HEK293 (cell line): Measurements from ENCODE around the gene RIPOR3.
A peak's percentile ranks its signal among the peaks of the same experiment; 100 is the strongest.

ENCODE experiments used
- CTCF ChIA-PET: fragments of 350-600 bp; formaldehyde crosslinking; extraction: SDS; loops from one replicate; lab custom pipeline; 2021; ENCODE audit warnings: antibody characterized with exemption; lab: Yijun Ruan, JAX
- POLR2A ChIA-PET: fragments of 300-600 bp; formaldehyde crosslinking; extraction: SDS; loops from one replicate; lab custom pipeline; 2020; ENCODE audit warnings: antibody characterized with exemption, inconsistent platforms; lab: Yijun Ruan, JAX
- H3K27ac ChIP-seq: fragments of 200-500 bp; sonication (Bioruptor generic); 2 replicates; pipeline ENCODE4 v1.5.1; 2014; ENCODE audit warnings: low read depth, low read length, control low read depth, inconsistent platforms; ENCODE audit errors: extremely low read depth
- H3K36me3 ChIP-seq, 2 experiments: fragments of 200-500 bp in 1 of 2; sonication (Bioruptor generic) in 1 of 2; 1 replicate in 1 of 2; 2 replicates in 1 of 2; pipeline ENCODE4 v1.5.1; 2014 to 2017; ENCODE audit warnings: inconsistent platforms in 2 of 2, low read length in 2 of 2; ENCODE audit not compliant: control insufficient read depth in 2 of 2, insufficient read depth in 1 of 2
- H3K4me1 ChIP-seq: fragments of 200-500 bp; sonication (Bioruptor generic); 2 replicates; pipeline ENCODE4 v1.5.1; 2014; ENCODE audit warnings: mild to moderate bottlenecking, low read length, inconsistent platforms; ENCODE audit not compliant: control insufficient read depth, insufficient read depth
- H3K4me3 ChIP-seq: 2 replicates; pipeline ENCODE4 v1.5.1; 2011; ENCODE audit warnings: low read depth, mild to moderate bottlenecking, control low read depth, low read length, moderate library complexity
- H3K9me3 ChIP-seq: fragments of 200-500 bp; sonication (Bioruptor generic); 2 replicates; pipeline ENCODE4 v1.5.1; 2014; ENCODE audit warnings: low read depth, low read length, inconsistent platforms; ENCODE audit not compliant: control insufficient read depth, insufficient read depth
- MZF1 ChIP-seq: fragments of 450-650 bp; formaldehyde crosslinking; IDR thresholded peaks from 2 replicates; pipeline ENCODE4 v1.5.1; 2017; ENCODE audit warnings: missing biosample characterization, missing genetic modification characterization, borderline replicate concordance
- SP3 ChIP-seq: fragments of 450-650 bp; formaldehyde crosslinking; IDR thresholded peaks from 2 replicates; pipeline ENCODE4 v1.5.1; 2016; ENCODE audit warnings: missing biosample characterization, missing genetic modification characterization
- ZNF19 ChIP-seq: fragments of 450-650 bp; formaldehyde crosslinking; IDR thresholded peaks from 2 replicates; pipeline ENCODE4; 2016; ENCODE audit warnings: missing biosample characterization, missing genetic modification characterization, low read depth
- ZNF23 ChIP-seq: fragments of 450-650 bp; formaldehyde crosslinking; IDR thresholded peaks from 2 replicates; pipeline ENCODE4 v1.5.1; 2016; ENCODE audit warnings: missing biosample characterization, missing genetic modification characterization, borderline replicate concordance
- ZNF239 ChIP-seq: fragments of 450-650 bp; formaldehyde crosslinking; IDR thresholded peaks from 2 replicates; pipeline ENCODE4 v1.5.1; 2016; ENCODE audit warnings: missing biosample characterization, missing genetic modification characterization
- ZNF302 ChIP-seq: fragments of 450-650 bp; formaldehyde crosslinking; IDR thresholded peaks from 2 replicates; pipeline ENCODE4 v1.5.1; 2016; ENCODE audit warnings: missing biosample characterization, missing genetic modification characterization, low read depth
- ZNF341 ChIP-seq: fragments of 450-650 bp; formaldehyde crosslinking; IDR thresholded peaks from 2 replicates; pipeline ENCODE4; 2016; ENCODE audit warnings: low read depth, missing biosample characterization, missing genetic modification characterization
- ZNF394 ChIP-seq: fragments of 450-650 bp; formaldehyde crosslinking; IDR thresholded peaks from 2 replicates; pipeline ENCODE4 v1.5.1; 2016; ENCODE audit warnings: missing biosample characterization, missing genetic modification characterization, mild to moderate bottlenecking, moderate library complexity, borderline replicate concordance
- ZNF404 ChIP-seq: fragments of 450-650 bp; formaldehyde crosslinking; IDR thresholded peaks from 2 replicates; pipeline ENCODE4 v1.5.1; 2017; ENCODE audit warnings: missing biosample characterization, missing genetic modification characterization
- ZNF416 ChIP-seq: fragments of 450-650 bp; formaldehyde crosslinking; IDR thresholded peaks from 2 replicates; pipeline ENCODE4 v1.5.1; 2016; ENCODE audit warnings: missing biosample characterization, missing genetic modification characterization
- ZNF514 ChIP-seq: fragments of 450-650 bp; formaldehyde crosslinking; IDR thresholded peaks from 2 replicates; pipeline ENCODE4 v1.5.1; 2016; ENCODE audit warnings: missing biosample characterization, missing genetic modification characterization
- ZNF555 ChIP-seq: fragments of 450-650 bp; formaldehyde crosslinking; conservative IDR thresholded peaks from 2 replicates; pipeline ENCODE4 v1.5.1; 2017; ENCODE audit warnings: missing biosample characterization, mild to moderate bottlenecking, missing genetic modification characterization, inconsistent platforms
- ZNF600 ChIP-seq: fragments of 450-650 bp; formaldehyde crosslinking; IDR thresholded peaks from 2 replicates; pipeline ENCODE4 v1.5.1; 2016; ENCODE audit warnings: missing biosample characterization, missing genetic modification characterization
- ZNF624 ChIP-seq: fragments of 450-650 bp; formaldehyde crosslinking; IDR thresholded peaks from 2 replicates; pipeline ENCODE4 v1.5.1; 2017; ENCODE audit warnings: missing biosample characterization, missing genetic modification characterization
- ZNF626 ChIP-seq: fragments of 450-650 bp; sonication (Bioruptor Pico); formaldehyde crosslinking; IDR thresholded peaks from 2 replicates; pipeline ENCODE4 v1.5.1; 2018; ENCODE audit warnings: missing biosample characterization, missing genetic modification characterization, inconsistent platforms
- ZNF747 ChIP-seq: fragments of 450-650 bp; formaldehyde crosslinking; IDR thresholded peaks from 2 replicates; pipeline ENCODE4 v1.5.1; 2016; ENCODE audit warnings: missing biosample characterization, missing genetic modification characterization
- ZXDB ChIP-seq: fragments of 450-650 bp; formaldehyde crosslinking; IDR thresholded peaks from 2 replicates; pipeline ENCODE4 v1.5.1; 2016; ENCODE audit warnings: missing biosample characterization, missing genetic modification characterization
- TF ChIP-seq, protein P1 (sequence below): fragments of 450-650 bp; formaldehyde crosslinking; IDR thresholded peaks from 2 replicates; pipeline ENCODE4 v1.5.1; 2016; ENCODE audit warnings: missing biosample characterization, missing genetic modification characterization
- TF ChIP-seq, protein P2 (sequence below): fragments of 450-650 bp; formaldehyde crosslinking; IDR thresholded peaks from 2 replicates; pipeline ENCODE4 v1.5.1; 2016; ENCODE audit warnings: missing biosample characterization, missing genetic modification characterization, low read depth
- TF ChIP-seq, protein P3 (sequence below): fragments of 450-650 bp; formaldehyde crosslinking; IDR thresholded peaks from 2 replicates; pipeline ENCODE4 v1.5.1; 2016; ENCODE audit warnings: missing biosample characterization, missing genetic modification characterization
- TF ChIP-seq, protein P4 (sequence below): fragments of 450-650 bp; IDR thresholded peaks from 2 replicates; pipeline ENCODE4 v1.5.1; 2018; ENCODE audit warnings: missing biosample characterization, missing genetic modification characterization

The RIPOR3 gene

DNA sequence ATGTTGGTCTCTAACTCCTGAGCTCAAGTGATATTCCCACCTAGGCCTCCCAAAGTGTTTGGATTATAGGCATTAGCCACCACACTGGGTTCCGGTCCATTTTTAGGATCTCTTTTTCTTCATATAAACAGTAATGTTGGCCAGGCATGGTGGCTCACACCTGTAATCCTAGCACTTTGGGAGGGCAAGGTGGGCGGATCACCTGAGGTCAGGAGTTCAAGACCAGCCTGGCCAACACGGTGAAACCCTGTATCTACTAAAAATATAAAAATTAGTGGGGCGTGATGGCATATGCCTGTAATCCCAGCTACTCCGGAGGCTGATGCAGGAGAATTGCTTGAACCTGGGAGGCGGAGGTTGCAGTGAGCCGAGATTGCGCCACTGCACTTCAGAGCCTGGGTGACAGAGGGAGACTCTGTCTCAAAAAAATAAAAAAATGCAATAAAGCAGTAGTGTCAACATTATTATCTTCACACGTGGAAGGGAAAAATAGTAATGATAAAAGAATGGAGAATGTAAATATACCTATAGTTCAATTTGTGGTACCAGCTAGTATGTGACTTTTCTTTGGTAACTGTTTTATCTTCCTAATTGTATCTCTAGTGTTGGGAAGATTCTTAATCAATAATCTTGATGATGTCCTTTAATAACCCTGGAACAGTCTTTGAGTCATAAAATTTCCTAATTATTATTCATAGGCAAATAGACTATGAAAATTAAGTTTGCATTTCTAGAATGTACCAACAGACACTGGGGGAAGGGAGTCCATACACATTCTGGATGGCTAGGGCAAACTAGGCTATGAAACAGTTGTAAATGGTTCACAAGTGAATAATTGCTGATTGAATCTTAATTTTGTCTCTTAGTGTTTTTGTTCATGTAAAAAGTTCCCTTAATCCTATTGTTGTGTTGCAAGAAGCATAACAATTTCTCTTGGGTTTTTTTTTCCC lies 43.7 kb upstream of the RIPOR3 start:
- H3K36me3 ChIP-seq: peaks cover 4 to 11% of the 10 kb centered on the region in 2 experiments; a peak in 2 of 3 replicates

More for the DNA sequence above, 43.7 kb upstream of the RIPOR3 start:
- TF ChIP-seq ZNF394 (tag by site-specific recombination): peak; percentile 45; the same call in 1 of the 2 replicates
- TF ChIP-seq, protein P1, sequence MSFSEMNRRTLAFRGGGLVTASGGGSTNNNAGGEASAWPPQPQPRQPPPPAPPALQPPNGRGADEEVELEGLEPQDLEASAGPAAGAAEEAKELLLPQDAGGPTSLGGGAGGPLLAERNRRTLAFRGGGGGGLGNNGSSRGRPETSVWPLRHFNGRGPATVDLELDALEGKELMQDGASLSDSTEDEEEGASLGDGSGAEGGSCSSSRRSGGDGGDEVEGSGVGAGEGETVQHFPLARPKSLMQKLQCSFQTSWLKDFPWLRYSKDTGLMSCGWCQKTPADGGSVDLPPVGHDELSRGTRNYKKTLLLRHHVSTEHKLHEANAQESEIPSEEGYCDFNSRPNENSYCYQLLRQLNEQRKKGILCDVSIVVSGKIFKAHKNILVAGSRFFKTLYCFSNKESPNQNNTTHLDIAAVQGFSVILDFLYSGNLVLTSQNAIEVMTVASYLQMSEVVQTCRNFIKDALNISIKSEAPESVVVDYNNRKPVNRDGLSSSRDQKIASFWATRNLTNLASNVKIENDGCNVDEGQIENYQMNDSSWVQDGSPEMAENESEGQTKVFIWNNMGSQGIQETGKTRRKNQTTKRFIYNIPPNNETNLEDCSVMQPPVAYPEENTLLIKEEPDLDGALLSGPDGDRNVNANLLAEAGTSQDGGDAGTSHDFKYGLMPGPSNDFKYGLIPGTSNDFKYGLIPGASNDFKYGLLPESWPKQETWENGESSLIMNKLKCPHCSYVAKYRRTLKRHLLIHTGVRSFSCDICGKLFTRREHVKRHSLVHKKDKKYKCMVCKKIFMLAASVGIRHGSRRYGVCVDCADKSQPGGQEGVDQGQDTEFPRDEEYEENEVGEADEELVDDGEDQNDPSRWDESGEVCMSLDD (tag by site-specific recombination): no peak
- TF ChIP-seq SP3 (tag by site-specific recombination): no peak
- TF ChIP-seq ZNF404: no peak
- no peak for TF ChIP-seq ZXDB
- no peak for TF ChIP-seq ZNF747 (tag by site-specific recombination)
- TF ChIP-seq, protein P2, sequence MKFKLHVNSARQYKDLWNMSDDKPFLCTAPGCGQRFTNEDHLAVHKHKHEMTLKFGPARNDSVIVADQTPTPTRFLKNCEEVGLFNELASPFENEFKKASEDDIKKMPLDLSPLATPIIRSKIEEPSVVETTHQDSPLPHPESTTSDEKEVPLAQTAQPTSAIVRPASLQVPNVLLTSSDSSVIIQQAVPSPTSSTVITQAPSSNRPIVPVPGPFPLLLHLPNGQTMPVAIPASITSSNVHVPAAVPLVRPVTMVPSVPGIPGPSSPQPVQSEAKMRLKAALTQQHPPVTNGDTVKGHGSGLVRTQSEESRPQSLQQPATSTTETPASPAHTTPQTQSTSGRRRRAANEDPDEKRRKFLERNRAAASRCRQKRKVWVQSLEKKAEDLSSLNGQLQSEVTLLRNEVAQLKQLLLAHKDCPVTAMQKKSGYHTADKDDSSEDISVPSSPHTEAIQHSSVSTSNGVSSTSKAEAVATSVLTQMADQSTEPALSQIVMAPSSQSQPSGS (tag by site-specific recombination): no peak
- TF ChIP-seq ZNF555 (tag by site-specific recombination): 0 out of 2 replicates have a peak, but pooled peaks have one; percentile 3
- TF ChIP-seq ZNF19 (tag by site-specific recombination): no peak
- peak; percentile 55 for TF ChIP-seq ZNF341 (tag by site-specific recombination)
- TF ChIP-seq ZNF626 (tag by site-specific recombination): no peak
- TF ChIP-seq ZNF416 (tag by site-specific recombination): no peak
- TF ChIP-seq, protein P3, sequence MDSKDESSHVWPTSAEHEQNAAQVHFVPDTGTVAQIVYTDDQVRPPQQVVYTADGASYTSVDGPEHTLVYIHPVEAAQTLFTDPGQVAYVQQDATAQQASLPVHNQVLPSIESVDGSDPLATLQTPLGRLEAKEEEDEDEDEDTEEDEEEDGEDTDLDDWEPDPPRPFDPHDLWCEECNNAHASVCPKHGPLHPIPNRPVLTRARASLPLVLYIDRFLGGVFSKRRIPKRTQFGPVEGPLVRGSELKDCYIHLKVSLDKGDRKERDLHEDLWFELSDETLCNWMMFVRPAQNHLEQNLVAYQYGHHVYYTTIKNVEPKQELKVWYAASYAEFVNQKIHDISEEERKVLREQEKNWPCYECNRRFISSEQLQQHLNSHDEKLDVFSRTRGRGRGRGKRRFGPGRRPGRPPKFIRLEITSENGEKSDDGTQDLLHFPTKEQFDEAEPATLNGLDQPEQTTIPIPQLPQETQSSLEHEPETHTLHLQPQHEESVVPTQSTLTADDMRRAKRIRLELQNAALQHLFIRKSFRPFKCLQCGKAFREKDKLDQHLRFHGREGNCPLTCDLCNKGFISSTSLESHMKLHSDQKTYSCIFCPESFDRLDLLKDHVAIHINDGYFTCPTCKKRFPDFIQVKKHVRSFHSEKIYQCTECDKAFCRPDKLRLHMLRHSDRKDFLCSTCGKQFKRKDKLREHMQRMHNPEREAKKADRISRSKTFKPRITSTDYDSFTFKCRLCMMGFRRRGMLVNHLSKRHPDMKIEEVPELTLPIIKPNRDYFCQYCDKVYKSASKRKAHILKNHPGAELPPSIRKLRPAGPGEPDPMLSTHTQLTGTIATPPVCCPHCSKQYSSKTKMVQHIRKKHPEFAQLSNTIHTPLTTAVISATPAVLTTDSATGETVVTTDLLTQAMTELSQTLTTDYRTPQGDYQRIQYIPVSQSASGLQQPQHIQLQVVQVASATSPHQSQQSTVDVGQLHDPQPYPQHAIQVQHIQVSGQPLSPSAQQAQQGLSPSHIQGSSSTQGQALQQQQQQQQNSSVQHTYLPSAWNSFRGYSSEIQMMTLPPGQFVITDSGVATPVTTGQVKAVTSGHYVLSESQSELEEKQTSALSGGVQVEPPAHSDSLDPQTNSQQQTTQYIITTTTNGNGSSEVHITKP (tag by site-specific recombination): peak; percentile 58; the same call in 1 of the 2 replicates
- no peak for TF ChIP-seq ZNF600
- no peak for TF ChIP-seq ZNF302 (tag by site-specific recombination)
- TF ChIP-seq ZNF23 (tag by site-specific recombination): no peak
- TF ChIP-seq, protein P4, sequence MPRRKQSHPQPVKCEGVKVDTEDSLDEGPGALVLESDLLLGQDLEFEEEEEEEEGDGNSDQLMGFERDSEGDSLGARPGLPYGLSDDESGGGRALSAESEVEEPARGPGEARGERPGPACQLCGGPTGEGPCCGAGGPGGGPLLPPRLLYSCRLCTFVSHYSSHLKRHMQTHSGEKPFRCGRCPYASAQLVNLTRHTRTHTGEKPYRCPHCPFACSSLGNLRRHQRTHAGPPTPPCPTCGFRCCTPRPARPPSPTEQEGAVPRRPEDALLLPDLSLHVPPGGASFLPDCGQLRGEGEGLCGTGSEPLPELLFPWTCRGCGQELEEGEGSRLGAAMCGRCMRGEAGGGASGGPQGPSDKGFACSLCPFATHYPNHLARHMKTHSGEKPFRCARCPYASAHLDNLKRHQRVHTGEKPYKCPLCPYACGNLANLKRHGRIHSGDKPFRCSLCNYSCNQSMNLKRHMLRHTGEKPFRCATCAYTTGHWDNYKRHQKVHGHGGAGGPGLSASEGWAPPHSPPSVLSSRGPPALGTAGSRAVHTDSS: no peak
- no peak for TF ChIP-seq MZF1
- TF ChIP-seq ZNF624 (tag by site-specific recombination): no peak
- no peak for TF ChIP-seq ZNF239 (tag by site-specific recombination)
- TF ChIP-seq ZNF514: no peak
- H3K4me3 ChIP-seq: no peak overlapping the region
- peaks cover 11% of the 10 kb centered on the region for H3K4me1 ChIP-seq
- H3K27ac ChIP-seq: no peak overlapping the region
- no peaks in the 10 kb centered on the region for H3K9me3 ChIP-seq
- ChIA-PET POLR2A (interaction anchor here (1.3 kb wide), 1 partner anchor 10 kb away, joined by 4 read pairs; no protein-coding TSS in a partner anchor), CTCF (interaction anchor here (1.3 to 2.1 kb wide), 2 partner anchors 15 to 147 kb away, joined by 4 to 14 read pairs; no protein-coding TSS in a partner anchor)
